Kidney (tissue), 14 donors: ENCODE results near the gene SERINC5. TPM values are rescaled to one million over a fixed set of nuclear protein-coding genes. Genes with fewer than 3 reads are reported as not detected.

ENCODE experiments used
- DNase-seq, 5 donors: peaks; one replicate each; pipeline ENCODE4 v3.0.0-alpha.2; 2013 to 2020
- FAIRE-seq: peaks from 2 replicates; lab custom pipeline; 2012; peaks lifted over from hg19 to GRCh38; lab: Jason Lieb, UNC
- H3K27ac ChIP-seq, 2 donors: one replicate each; pipeline ENCODE4 v1.7.0; 2013; ENCODE audit warnings: low read depth in 2 of 2, low read length in 2 of 2, inconsistent platforms in 1 of 2
- H3K27me3 ChIP-seq: one replicate; pipeline ENCODE4 v1.7.1; 2013; ENCODE audit warnings: low read length, inconsistent platforms; ENCODE audit not compliant: control insufficient read depth, insufficient read depth
- H3K36me3 ChIP-seq, 3 donors: one replicate each; pipeline versions ENCODE4 v1.7.0 to v1.7.1; 2013; ENCODE audit warnings: low read length in 3 of 3, control low read depth in 1 of 3, inconsistent platforms in 1 of 3; ENCODE audit not compliant: insufficient read depth in 3 of 3, control insufficient read depth in 2 of 3
- H3K4me1 ChIP-seq, 3 donors: one replicate each; pipeline versions ENCODE4 v1.7.0 to v1.7.1; 2013; ENCODE audit warnings: low read length in 3 of 3, inconsistent platforms in 1 of 3, low read depth in 1 of 3; ENCODE audit not compliant: control insufficient read depth in 2 of 3, insufficient read depth in 2 of 3
- H3K4me3 ChIP-seq, 3 donors: one replicate each; pipeline versions ENCODE4 v1.7.0 to v1.8.1; 2013; ENCODE audit warnings: low read length in 3 of 3, control low read depth in 1 of 3, inconsistent platforms in 1 of 3
- H3K9ac ChIP-seq, 3 donors: one replicate each; pipeline versions ENCODE4 v1.7.0 to v1.7.1; 2013; ENCODE audit warnings: low read length in 3 of 3, control low read depth in 1 of 3, inconsistent platforms in 1 of 3
- H3K9me3 ChIP-seq, 3 donors: one replicate each; pipeline versions ENCODE4 v1.7.0 to v1.7.1; 2013; ENCODE audit warnings: low read length in 3 of 3, control low read depth in 1 of 3, inconsistent platforms in 1 of 3; ENCODE audit not compliant: control insufficient read depth in 2 of 3, insufficient read depth in 1 of 3
- intact Hi-C: fragments of 100-400 bp; cut with DNase I; formaldehyde crosslinking; loops from one replicate; pipeline ENCODE4 v1.11.1; 2022
- polyA plus RNA-seq: library from polyadenylated mRNA; stranded (reverse); fragments of 350-450 nt; fragmentation: Illumina TruSeq; extraction: RNeasy Lipid Tissue Mini Kit (QIAGEN cat#74804); gene quantifications from one replicate; pipeline ENCODE4 v1.2.3, GENCODE V29; 2014; ENCODE audit warnings: low read depth, low replicate concordance; ENCODE audit not compliant: insufficient read depth
- total RNA-seq: library from RNA; stranded (reverse); fragmentation: NEBNext Ultra II Directional; extraction: Animal tissue kit (Norgen Biotek cat#: 25700); gene quantifications from one replicate; pipeline ENCODE4 v1.2.1, GENCODE V29; 2021
- TF ChIP-seq, protein P1 (sequence below): IDR thresholded peaks from 3 replicates; pipeline ENCODE4 v1.5.1; 2012; ENCODE audit warnings: mild to moderate bottlenecking, moderate library complexity, borderline replicate concordance; ENCODE audit not compliant: insufficient read depth; ENCODE audit errors: extremely low read depth
- donor health status: control.
- donor health status: control.
- donor health status: control.
- donor health status: control.
- donor health status: control.
- donor health status: DM: yes; HTN: yes; CAD: no.
- donor health status: Normal renal cell carcinoma (clear cell type).

The SERINC5 gene
- total and polyA plus RNA-seq, 2 donors from 2014 or later, result 3.9 to 23.8 TPM

DNA sequence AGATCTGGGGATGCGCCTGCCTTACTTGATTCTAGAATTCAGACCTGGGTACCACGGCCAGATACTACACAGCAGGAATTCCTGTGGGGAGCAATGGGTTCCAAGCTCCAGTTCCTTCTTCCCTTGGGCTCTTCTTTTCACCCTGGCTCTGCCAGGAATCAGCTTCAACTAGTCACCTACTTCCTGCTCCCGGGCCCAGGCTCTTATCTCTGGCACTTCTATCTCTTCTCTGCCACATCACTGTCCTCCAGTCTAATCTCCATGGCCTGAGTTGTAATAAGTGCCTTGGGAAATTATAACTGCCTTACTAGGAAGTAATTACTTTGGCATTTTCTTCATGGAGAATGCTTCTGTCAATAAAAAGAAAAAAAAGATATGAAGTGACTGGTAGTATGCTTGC lies 26.2 kb upstream of the SERINC5 start:
- TF ChIP-seq, protein P1, sequence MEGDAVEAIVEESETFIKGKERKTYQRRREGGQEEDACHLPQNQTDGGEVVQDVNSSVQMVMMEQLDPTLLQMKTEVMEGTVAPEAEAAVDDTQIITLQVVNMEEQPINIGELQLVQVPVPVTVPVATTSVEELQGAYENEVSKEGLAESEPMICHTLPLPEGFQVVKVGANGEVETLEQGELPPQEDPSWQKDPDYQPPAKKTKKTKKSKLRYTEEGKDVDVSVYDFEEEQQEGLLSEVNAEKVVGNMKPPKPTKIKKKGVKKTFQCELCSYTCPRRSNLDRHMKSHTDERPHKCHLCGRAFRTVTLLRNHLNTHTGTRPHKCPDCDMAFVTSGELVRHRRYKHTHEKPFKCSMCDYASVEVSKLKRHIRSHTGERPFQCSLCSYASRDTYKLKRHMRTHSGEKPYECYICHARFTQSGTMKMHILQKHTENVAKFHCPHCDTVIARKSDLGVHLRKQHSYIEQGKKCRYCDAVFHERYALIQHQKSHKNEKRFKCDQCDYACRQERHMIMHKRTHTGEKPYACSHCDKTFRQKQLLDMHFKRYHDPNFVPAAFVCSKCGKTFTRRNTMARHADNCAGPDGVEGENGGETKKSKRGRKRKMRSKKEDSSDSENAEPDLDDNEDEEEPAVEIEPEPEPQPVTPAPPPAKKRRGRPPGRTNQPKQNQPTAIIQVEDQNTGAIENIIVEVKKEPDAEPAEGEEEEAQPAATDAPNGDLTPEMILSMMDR, result no peak
- H3K9me3 ChIP-seq, result no peaks in the 10 kb centered on the region
- no peak overlapping the region for H3K9ac ChIP-seq
- H3K36me3 ChIP-seq, result no peaks in the 10 kb centered on the region
- H3K4me3 ChIP-seq, result no peak overlapping the region
- FAIRE-seq (no peak), DNase-seq (no peak)
- intact Hi-C loops, result no loop called here
- no peaks in the 10 kb centered on the region for H3K4me1 ChIP-seq
- H3K27ac ChIP-seq, result no peak overlapping the region
- no peaks in the 10 kb centered on the region for H3K27me3 ChIP-seq

DNA sequence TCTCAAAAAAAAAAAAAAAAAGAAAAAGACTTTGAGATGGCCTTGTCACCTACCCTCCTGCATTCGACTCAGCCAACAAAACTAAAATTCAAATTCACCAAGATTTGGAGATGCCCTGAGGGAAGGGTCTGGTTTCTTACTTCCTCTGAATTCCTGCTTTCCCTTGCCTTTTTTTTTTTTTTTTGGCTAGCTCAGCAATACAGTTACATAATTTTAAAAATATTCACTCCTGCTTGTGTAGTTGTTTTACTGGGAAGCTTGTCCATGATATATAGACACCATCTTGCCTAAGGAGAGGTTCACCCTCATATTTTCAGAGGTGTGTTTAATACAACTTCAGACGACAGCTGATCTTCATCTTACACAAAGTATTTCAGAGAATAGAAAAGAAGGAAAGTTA lies 21.3 kb upstream of the SERINC5 start:
- no peaks in the 10 kb centered on the region for H3K27me3 ChIP-seq
- FAIRE-seq (no peak), DNase-seq (peak in 1 of 5 donors; percentile 13)
- no peaks in the 10 kb centered on the region for H3K9me3 ChIP-seq
- H3K4me3 ChIP-seq, result no peak overlapping the region
- TF ChIP-seq, protein P1, result no peak
- H3K36me3 ChIP-seq, result no peaks in the 10 kb centered on the region
- H3K4me1 ChIP-seq, result no peaks in the 10 kb centered on the region
- no peak overlapping the region for H3K9ac ChIP-seq
- intact Hi-C loops, result no loop called here
- H3K27ac ChIP-seq, result no peak overlapping the region

- FAIRE-seq, result no peak
- H3K4me1 ChIP-seq, result no peaks in the 10 kb centered on the region
- intact Hi-C loops, result no loop called here
These were observed 20.3 kb upstream of the SERINC5 start for GRCh38 chr5:80276186-80276585.

More at GRCh38 chr5:80276186-80276585, 20.3 kb upstream of the SERINC5 start:
- H3K27ac ChIP-seq, result no peak overlapping the region
- no peaks in the 10 kb centered on the region for H3K27me3 ChIP-seq
- no peaks in the 10 kb centered on the region for H3K36me3 ChIP-seq
- H3K9ac ChIP-seq, result no peak overlapping the region
- H3K9me3 ChIP-seq, result no peaks in the 10 kb centered on the region
- H3K4me3 ChIP-seq, result no peak overlapping the region
- no peak for DNase-seq
- TF ChIP-seq, protein P1, result no peak
